Neutrophil (primary cell): ENCODE measurements around the gene FADS3.

Experiments used
- H3K27ac ChIP-seq: fragments of 200-600 bp; sonication (generic); 2 replicates; pipeline ENCODE4 v1.5.1; 2016; ENCODE audit warnings: mild to moderate bottlenecking, moderate library complexity
- H3K27me3 ChIP-seq: fragments of 200-600 bp; sonication (generic); 2 replicates; pipeline ENCODE4 v1.6.0; 2016; ENCODE audit warnings: mild to moderate bottlenecking
- H3K36me3 ChIP-seq: fragments of 200-600 bp; sonication (generic); 2 replicates; pipeline ENCODE4 v1.5.1; 2017
- H3K4me1 ChIP-seq, 2 experiments: fragments of 200-600 bp in 1 of 2; sonication (generic) in 1 of 2; 1 replicate in 1 of 2; 2 replicates in 1 of 2; pipeline versions ENCODE4 v1.5.1 to v1.6.1; 2013 to 2016; ENCODE audit warnings: low read depth in 1 of 2, low read length in 1 of 2, mild to moderate bottlenecking in 1 of 2, moderate library complexity in 1 of 2; ENCODE audit not compliant: control insufficient read depth in 1 of 2, insufficient read depth in 1 of 2
- H3K4me3 ChIP-seq, 2 experiments: fragments of 200-600 bp in 1 of 2; sonication (generic) in 1 of 2; 1 replicate in 1 of 2; 2 replicates in 1 of 2; pipeline ENCODE4 v1.5.1; 2013 to 2016; ENCODE audit warnings: low read depth in 1 of 2, low read length in 1 of 2, mild to moderate bottlenecking in 1 of 2, moderate library complexity in 1 of 2
- H3K9me3 ChIP-seq: fragments of 200-600 bp; sonication (generic); 2 replicates; pipeline ENCODE4 v1.5.1; 2016
- TF ChIP-seq, protein P1 (sequence below): fragments of 200-600 bp; sonication (generic); IDR thresholded peaks from 2 replicates; pipeline ENCODE4 v1.5.1; 2016; ENCODE audit warnings: antibody characterized with exemption

FADS3 gene

GRCh38 chr11:61904539-61905048 lies 13.2 kb upstream of the FADS3 start:
- no peaks in the 10 kb centered on the region for H3K9me3 ChIP-seq
- H3K27ac ChIP-seq: no peak overlapping the region
- peaks cover 25% of the 10 kb centered on the region for H3K27me3 ChIP-seq
- H3K36me3 ChIP-seq: no peaks in the 10 kb centered on the region
- H3K4me1 ChIP-seq: no peaks in the 10 kb centered on the region
- H3K4me3 ChIP-seq: no peak overlapping the region
- TF ChIP-seq, protein P1, sequence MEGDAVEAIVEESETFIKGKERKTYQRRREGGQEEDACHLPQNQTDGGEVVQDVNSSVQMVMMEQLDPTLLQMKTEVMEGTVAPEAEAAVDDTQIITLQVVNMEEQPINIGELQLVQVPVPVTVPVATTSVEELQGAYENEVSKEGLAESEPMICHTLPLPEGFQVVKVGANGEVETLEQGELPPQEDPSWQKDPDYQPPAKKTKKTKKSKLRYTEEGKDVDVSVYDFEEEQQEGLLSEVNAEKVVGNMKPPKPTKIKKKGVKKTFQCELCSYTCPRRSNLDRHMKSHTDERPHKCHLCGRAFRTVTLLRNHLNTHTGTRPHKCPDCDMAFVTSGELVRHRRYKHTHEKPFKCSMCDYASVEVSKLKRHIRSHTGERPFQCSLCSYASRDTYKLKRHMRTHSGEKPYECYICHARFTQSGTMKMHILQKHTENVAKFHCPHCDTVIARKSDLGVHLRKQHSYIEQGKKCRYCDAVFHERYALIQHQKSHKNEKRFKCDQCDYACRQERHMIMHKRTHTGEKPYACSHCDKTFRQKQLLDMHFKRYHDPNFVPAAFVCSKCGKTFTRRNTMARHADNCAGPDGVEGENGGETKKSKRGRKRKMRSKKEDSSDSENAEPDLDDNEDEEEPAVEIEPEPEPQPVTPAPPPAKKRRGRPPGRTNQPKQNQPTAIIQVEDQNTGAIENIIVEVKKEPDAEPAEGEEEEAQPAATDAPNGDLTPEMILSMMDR: no peak

- no peak overlapping the region for H3K4me3 ChIP-seq
- TF ChIP-seq, protein P1: no peak
- H3K27me3 ChIP-seq: peaks cover 25% of the 10 kb centered on the region
- no peak overlapping the region for H3K27ac ChIP-seq
- H3K36me3 ChIP-seq: no peaks in the 10 kb centered on the region
- H3K4me1 ChIP-seq: peaks cover 7% of the 10 kb centered on the region in 2 experiments
- H3K9me3 ChIP-seq: no peaks in the 10 kb centered on the region
These were observed 12.5 kb upstream of the FADS3 start for GRCh38 chr11:61903845-61904244.

GRCh38 chr11:61902313-61902712 lies 11.0 kb upstream of the FADS3 start:
- TF ChIP-seq, protein P1: no peak
- Histone ChIP-seq H3K4me3 (no peak overlapping the region), H3K27ac (no peak overlapping the region), H3K36me3 (no peaks in the 10 kb centered on the region), H3K27me3 (peaks cover 25% of the 10 kb centered on the region), H3K9me3 (no peaks in the 10 kb centered on the region), H3K4me1 (peaks cover 8 to 15% of the 10 kb centered on the region in 2 experiments)

GRCh38 chr11:61901397-61901796 lies 10.1 kb upstream of the FADS3 start:
- peaks cover 25% of the 10 kb centered on the region for H3K27me3 ChIP-seq
- no peak overlapping the region for H3K27ac ChIP-seq
- no peak overlapping the region for H3K4me3 ChIP-seq
- H3K9me3 ChIP-seq: no peaks in the 10 kb centered on the region
- no peaks in the 10 kb centered on the region for H3K36me3 ChIP-seq
- TF ChIP-seq, protein P1: no peak
- H3K4me1 ChIP-seq: peaks cover 8 to 16% of the 10 kb centered on the region in 2 experiments

DNA sequence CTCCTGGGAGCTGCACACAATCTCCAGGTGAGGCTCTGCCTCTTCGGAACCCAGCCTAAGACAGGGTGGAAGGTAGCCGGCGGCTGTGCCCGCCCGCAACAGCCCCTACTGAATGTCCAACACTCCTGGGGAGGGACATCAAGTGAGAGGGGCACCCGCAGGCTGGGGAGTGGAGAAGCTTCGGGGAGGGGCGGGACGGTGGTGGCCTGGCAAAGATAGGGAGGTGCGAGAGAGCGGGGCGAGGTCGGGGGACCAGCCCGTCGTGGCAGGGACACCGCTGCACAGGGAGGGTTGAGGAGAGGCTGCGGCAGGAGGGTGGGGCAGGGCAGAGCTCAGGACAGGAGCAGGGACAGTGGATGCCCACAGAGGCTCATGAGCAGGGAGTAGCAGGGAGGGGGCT lies 8.9 kb upstream of the FADS3 start:
- Histone ChIP-seq H3K36me3 (no peaks in the 10 kb centered on the region), H3K27me3 (peaks cover 20% of the 10 kb centered on the region), H3K9me3 (no peaks in the 10 kb centered on the region), H3K27ac (no peak overlapping the region), H3K4me3 (no peak overlapping the region), H3K4me1 (peaks cover 14 to 21% of the 10 kb centered on the region in 2 experiments)
- TF ChIP-seq, protein P1: no peak
